Suppressor macrophage treated with lipopolysaccharide for 4 hours (primary cell): Measurements from ENCODE around the gene OPHN1.
A peak's percentile ranks its signal among the peaks of the same experiment; 100 is the strongest.

Source experiments
- DNase-seq: peaks from one replicate; pipeline ENCODE4 v3.0.0-alpha.2; 2020

OPHN1 gene

GRCh38 chrX:68045008-68045577 is 388.2 kb downstream of the OPHN1 start:
- no peak for DNase-seq

GRCh38 chrX:68043713-68044438 is 389.4 kb downstream of the OPHN1 start:
- DNase-seq, result no peak

- DNase-seq, result no peak
Measured at GRCh38 chrX:68041110-68041509, 392.2 kb downstream of the OPHN1 start.

- DNase-seq, result peak; percentile 20
Measured at GRCh38 chrX:68018248-68019203, 414.8 kb downstream of the OPHN1 start.

GRCh38 chrX:67998540-67998939 is 434.8 kb downstream of the OPHN1 start:
- DNase-seq, result no peak
